ENCODE measurements around the gene SSBP2. TPM values are rescaled to one million over a fixed set of nuclear protein-coding genes. Genes with fewer than 3 reads are reported as not detected.

Gene SSBP2
- total RNA-seq, 2 donors from 2014 or later, result 25.1 to 26.9 TPM

DNA sequence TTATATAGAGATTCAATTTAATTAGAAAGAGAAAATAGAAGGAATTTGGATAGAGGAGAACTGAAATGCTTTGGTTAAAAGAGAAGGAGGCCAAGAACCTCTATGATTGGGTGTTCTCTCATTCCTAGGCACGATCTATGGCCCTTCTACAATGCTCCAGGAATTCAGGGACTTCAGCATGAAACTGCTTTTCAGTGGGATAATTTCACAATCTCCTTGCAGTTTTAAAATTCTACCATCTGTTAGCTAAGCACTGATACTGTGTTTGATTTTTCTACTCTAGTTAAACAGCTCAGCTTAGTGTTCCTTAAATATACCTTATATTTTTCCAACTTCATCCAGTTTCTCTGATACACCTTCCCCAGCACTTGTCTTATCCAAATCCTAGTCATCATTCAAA lies 141.9 kb downstream of the SSBP2 start:
- no peak overlapping the region for H3K4me3 ChIP-seq
- no peaks in the 10 kb centered on the region for H3K9me3 ChIP-seq
- WGBS, result 94% methylated on average over 1 of the region's 1 CpG
- no peaks in the 10 kb centered on the region for H3K27me3 ChIP-seq (replicated peaks; ENCODE audit: insufficient read depth)
- DNase-seq (ENCODE audit: low spot score), result no peak
- H3K27ac ChIP-seq, result no peak overlapping the region
- H3K4me1 ChIP-seq (replicated peaks), result no peaks in the 10 kb centered on the region
- no peaks in the 10 kb centered on the region for H3K36me3 ChIP-seq
- intact Hi-C loops (cut with DNase I), result no loop called here
- TF ChIP-seq, protein P1, sequence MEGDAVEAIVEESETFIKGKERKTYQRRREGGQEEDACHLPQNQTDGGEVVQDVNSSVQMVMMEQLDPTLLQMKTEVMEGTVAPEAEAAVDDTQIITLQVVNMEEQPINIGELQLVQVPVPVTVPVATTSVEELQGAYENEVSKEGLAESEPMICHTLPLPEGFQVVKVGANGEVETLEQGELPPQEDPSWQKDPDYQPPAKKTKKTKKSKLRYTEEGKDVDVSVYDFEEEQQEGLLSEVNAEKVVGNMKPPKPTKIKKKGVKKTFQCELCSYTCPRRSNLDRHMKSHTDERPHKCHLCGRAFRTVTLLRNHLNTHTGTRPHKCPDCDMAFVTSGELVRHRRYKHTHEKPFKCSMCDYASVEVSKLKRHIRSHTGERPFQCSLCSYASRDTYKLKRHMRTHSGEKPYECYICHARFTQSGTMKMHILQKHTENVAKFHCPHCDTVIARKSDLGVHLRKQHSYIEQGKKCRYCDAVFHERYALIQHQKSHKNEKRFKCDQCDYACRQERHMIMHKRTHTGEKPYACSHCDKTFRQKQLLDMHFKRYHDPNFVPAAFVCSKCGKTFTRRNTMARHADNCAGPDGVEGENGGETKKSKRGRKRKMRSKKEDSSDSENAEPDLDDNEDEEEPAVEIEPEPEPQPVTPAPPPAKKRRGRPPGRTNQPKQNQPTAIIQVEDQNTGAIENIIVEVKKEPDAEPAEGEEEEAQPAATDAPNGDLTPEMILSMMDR (IDR thresholded peaks at IDR 0.05), result no peak
- TF ChIP-seq POLR2A (IDR thresholded peaks at IDR 0.05) (no peak), POLR2AphosphoS5 (IDR thresholded peaks at IDR 0.05) (no peak)

DNA sequence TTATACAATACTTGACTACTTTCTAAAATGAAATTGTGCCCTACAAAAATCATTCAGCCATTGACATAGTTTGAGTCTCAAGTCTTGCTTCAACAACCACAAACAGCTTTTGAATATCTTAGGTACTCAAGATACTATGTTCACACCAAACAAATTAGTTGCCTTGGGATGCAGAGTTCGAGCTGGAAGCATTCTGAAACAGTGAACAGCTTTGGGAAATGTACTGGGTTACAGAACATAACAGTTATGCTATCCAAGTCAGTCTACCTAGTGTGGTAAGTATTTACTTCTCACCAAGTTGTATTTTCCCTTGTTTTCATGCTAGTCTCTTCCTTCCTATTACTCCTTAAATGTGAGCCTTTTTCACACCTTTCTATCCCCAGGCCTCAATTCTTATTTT lies 143.2 kb downstream of the SSBP2 start:
- no peaks in the 10 kb centered on the region for H3K4me1 ChIP-seq (replicated peaks)
- intact Hi-C loops (cut with DNase I), result no loop called here

DNA sequence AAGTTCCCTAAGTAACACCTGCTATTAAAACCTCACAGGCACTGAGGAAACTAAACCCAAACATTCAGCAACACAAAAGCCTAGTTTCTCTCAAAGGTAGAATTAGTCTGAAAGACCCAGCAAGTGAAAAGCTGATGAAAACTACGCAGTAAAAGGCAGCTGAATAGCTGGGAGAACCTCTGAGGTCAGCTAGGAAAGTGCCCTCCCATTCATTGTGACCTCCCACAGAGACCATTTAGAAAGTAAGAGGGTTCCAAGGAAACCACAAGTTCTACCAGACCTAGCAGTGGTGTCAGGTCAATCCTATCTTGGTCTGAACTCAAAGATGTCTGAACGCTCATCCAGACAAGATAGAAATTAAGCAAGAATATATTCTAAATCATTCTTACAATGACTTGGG lies 144.7 kb downstream of the SSBP2 start:
- Histone ChIP-seq H3K36me3 (no peaks in the 10 kb centered on the region), H3K27me3 (replicated peaks; ENCODE audit: insufficient read depth) (no peaks in the 10 kb centered on the region), H3K9me3 (no peaks in the 10 kb centered on the region), H3K4me1 (replicated peaks) (no peaks in the 10 kb centered on the region), H3K4me3 (no peak overlapping the region), H3K27ac (no peak overlapping the region)
- DNase-seq (ENCODE audit: low spot score), result no peak
- intact Hi-C loops (cut with DNase I), result no loop called here
- WGBS, result 94% methylated on average over 2 of the region's 2 CpGs
- TF ChIP-seq POLR2A (IDR thresholded peaks at IDR 0.05) (no peak), POLR2AphosphoS5 (IDR thresholded peaks at IDR 0.05) (no peak)
- TF ChIP-seq, protein P1 (IDR thresholded peaks at IDR 0.05), result no peak

More for the DNA sequence above, 143.2 kb downstream of the SSBP2 start:
- Histone ChIP-seq H3K27ac (no peak overlapping the region), H3K27me3 (replicated peaks; ENCODE audit: insufficient read depth) (no peaks in the 10 kb centered on the region), H3K9me3 (no peaks in the 10 kb centered on the region), H3K4me3 (no peak overlapping the region), H3K36me3 (no peaks in the 10 kb centered on the region)
- no peak for DNase-seq (ENCODE audit: low spot score)
- 93% methylated on average over 1 of the region's 1 CpG for WGBS
- TF ChIP-seq, protein P1 (IDR thresholded peaks at IDR 0.05), result no peak
- TF ChIP-seq POLR2A (IDR thresholded peaks at IDR 0.05) (no peak), POLR2AphosphoS5 (IDR thresholded peaks at IDR 0.05) (no peak)

DNA sequence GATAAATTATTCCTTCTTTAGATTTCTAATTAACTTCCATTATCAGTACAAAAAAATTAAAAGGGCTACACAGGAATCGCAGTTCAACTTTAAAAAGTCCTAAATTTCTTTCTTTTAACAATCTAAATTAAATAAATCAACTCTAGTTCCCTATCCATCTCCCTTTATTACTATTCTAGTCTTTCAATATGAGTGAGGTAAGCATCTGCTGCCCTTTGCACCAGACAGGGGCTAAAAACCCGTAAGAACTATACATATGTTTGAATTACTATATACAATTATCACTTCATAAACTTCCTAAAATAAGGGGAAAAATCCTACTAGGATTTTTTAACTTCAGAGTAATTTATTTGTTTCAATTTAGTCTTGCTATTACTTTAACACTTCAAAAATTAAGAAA lies 145.6 kb downstream of the SSBP2 start:
- Histone ChIP-seq H3K4me1 (replicated peaks) (no peaks in the 10 kb centered on the region), H3K4me3 (no peak overlapping the region), H3K27me3 (replicated peaks; ENCODE audit: insufficient read depth) (no peaks in the 10 kb centered on the region), H3K27ac (no peak overlapping the region), H3K9me3 (no peaks in the 10 kb centered on the region), H3K36me3 (no peaks in the 10 kb centered on the region)
- intact Hi-C loops (cut with DNase I), result no loop called here
- WGBS, result 99% methylated on average over 2 of the region's 2 CpGs
- no peak for DNase-seq (ENCODE audit: low spot score)
- TF ChIP-seq, protein P1 (IDR thresholded peaks at IDR 0.05), result no peak
- no peak for TF ChIP-seq POLR2A (IDR thresholded peaks at IDR 0.05)
- no peak for TF ChIP-seq POLR2AphosphoS5 (IDR thresholded peaks at IDR 0.05)

DNA sequence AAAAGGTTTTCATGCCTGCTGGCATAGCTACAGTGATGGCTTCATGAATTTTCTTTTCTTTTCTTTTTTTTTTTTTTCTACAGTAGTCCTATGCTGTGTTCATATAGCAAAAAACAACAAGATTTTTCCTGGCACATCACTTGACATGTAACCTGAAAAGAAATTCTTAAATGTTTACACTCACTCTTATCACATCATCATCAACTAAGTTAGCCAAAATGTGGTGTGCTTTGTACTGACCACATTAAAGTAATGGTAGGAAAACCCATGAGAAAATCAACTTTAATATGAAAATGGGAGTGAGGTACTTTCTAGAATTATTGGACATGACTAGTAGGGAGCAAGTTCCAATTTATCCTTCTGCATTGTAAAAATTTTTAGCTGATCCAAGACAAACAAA lies 146.7 kb downstream of the SSBP2 start:
- DNase-seq (ENCODE audit: low spot score), result no peak
- intact Hi-C loops (cut with DNase I), result no loop called here
- TF ChIP-seq POLR2AphosphoS5 (IDR thresholded peaks at IDR 0.05) (no peak), POLR2A (IDR thresholded peaks at IDR 0.05) (no peak)
- TF ChIP-seq, protein P1 (IDR thresholded peaks at IDR 0.05), result no peak
- Histone ChIP-seq H3K9me3 (no peaks in the 10 kb centered on the region), H3K36me3 (no peaks in the 10 kb centered on the region), H3K27me3 (replicated peaks; ENCODE audit: insufficient read depth) (no peaks in the 10 kb centered on the region), H3K27ac (no peak overlapping the region), H3K4me1 (replicated peaks) (no peaks in the 10 kb centered on the region), H3K4me3 (no peak overlapping the region)

Measured in prostate gland (tissue), 2 donors.